HepG2 (cell line): Measurements from ENCODE around the gene ESM1. TPM values are rescaled to one million over a fixed set of nuclear protein-coding genes. Genes with fewer than 3 reads are reported as not detected.

Experiments used
- ATAC-seq: fragments of 200-7000 bp; cut with Tn5 transposase; 3 replicates; pipeline ENCODE4 v1.9.1; 2020; ENCODE audit warnings: mild to moderate bottlenecking, moderate library complexity
- BruUV-seq: library from RNA; stranded (reverse); fragments of 400-500 nt; replicated peaks from 2 replicates; lab custom pipeline; 2021; lab: Mats Ljungman, UMichigan
- CTCF ChIA-PET: fragments of 300-600 bp; formaldehyde crosslinking; extraction: SDS; loops from one replicate; lab custom pipeline; 2021; ENCODE audit warnings: low total read pairs, inconsistent platforms, low intra/inter-chr PET ratio; lab: Yijun Ruan, JAX
- POLR2A ChIA-PET: fragments of 350-600 bp; sonication (Branson Sonifier 250); formaldehyde crosslinking; loops from one replicate; lab custom pipeline; 2020; ENCODE audit warnings: antibody characterized with exemption, inconsistent platforms; lab: Yijun Ruan, JAX
- DNase-seq: peaks from one replicate; pipeline ENCODE4 v3.0.0-alpha.2; 2015; ENCODE audit warnings: low spot score
- FAIRE-seq: peaks from 3 replicates; lab custom pipeline; 2011; peaks lifted over from hg19 to GRCh38; lab: Jason Lieb, UNC
- H2AFZ ChIP-seq: one replicate; pipeline ENCODE4 v1.6.1; 2011; ENCODE audit warnings: low read length, inconsistent platforms
- H3K27ac ChIP-seq: fragments of 300-600 bp; 3 replicates; pipeline ENCODE4 v1.8.0; 2011; ENCODE audit warnings: mixed run types, mild to moderate bottlenecking, mixed read lengths, low read length, inconsistent platforms; ENCODE audit not compliant: insufficient read depth; ENCODE audit errors: extremely low read length
- H3K27me3 ChIP-seq, 2 experiments: fragments of 200-600 bp in 1 of 2; 2 replicates in 1 of 2; 3 replicates in 1 of 2; pipeline versions ENCODE4 v1.6.0 to v1.8.0; 2011; ENCODE audit warnings: low read length in 2 of 2, mild to moderate bottlenecking in 2 of 2, moderate library complexity in 2 of 2, inconsistent platforms in 1 of 2; ENCODE audit not compliant: insufficient read depth in 2 of 2, control insufficient read depth in 1 of 2
- H3K36me3 ChIP-seq, 2 experiments: fragments of 200-600 bp in 1 of 2; replicated peaks in 1 of 2; 2 replicates in 1 of 2; 3 replicates in 1 of 2; pipeline versions ENCODE4 v1.5.1 to v1.8.0; 2011; ENCODE audit warnings: low read length in 2 of 2, inconsistent platforms in 1 of 2; ENCODE audit not compliant: insufficient read depth in 2 of 2, control insufficient read depth in 1 of 2
- H3K4me1 ChIP-seq: 2 replicates; pipeline ENCODE4 v1.5.1; 2012; ENCODE audit warnings: low read length, inconsistent platforms; ENCODE audit not compliant: insufficient read depth
- H3K4me2 ChIP-seq: 2 replicates; pipeline ENCODE4 v1.6.0; 2011; ENCODE audit warnings: low read depth, low read length, inconsistent platforms
- H3K4me3 ChIP-seq, 3 experiments: fragments of 200-600 bp in 1 of 3; sonication (generic), shearing (Covaris generic) in 1 of 3; replicated peaks in 1 of 3; 2 replicates each; pipeline ENCODE4 v1.5.1; 2011 to 2016; ENCODE audit warnings: low read length in 3 of 3, inconsistent platforms in 2 of 3, low read depth in 2 of 3, mild to moderate bottlenecking in 2 of 3, control low read depth in 1 of 3, mixed read lengths in 1 of 3; ENCODE audit not compliant: insufficient read depth in 1 of 3
- H3K79me2 ChIP-seq: one replicate; pipeline ENCODE4 v1.6.1; 2011; ENCODE audit warnings: low read length, inconsistent platforms; ENCODE audit not compliant: insufficient read depth
- H3K9ac ChIP-seq: 2 replicates; pipeline ENCODE4 v1.6.0; 2011; ENCODE audit warnings: mild to moderate bottlenecking, low read depth, low read length, inconsistent platforms; ENCODE audit not compliant: insufficient read depth
- H3K9me3 ChIP-seq: 2 replicates; pipeline ENCODE4 v1.5.1; 2012; ENCODE audit warnings: mild to moderate bottlenecking, low read length
- H4K20me1 ChIP-seq: 2 replicates; pipeline ENCODE4 v1.6.0; 2011; ENCODE audit warnings: inconsistent platforms, mild to moderate bottlenecking, low read length, moderate library complexity; ENCODE audit not compliant: insufficient read depth
- CBX5 ChIP-seq: sonication (generic); formaldehyde crosslinking; IDR thresholded peaks from 2 replicates; pipeline ENCODE4 v1.4.0; 2020; ENCODE audit warnings: missing genetic modification reagents, borderline replicate concordance
- JARID2 ChIP-seq: sonication (generic); formaldehyde crosslinking; IDR thresholded peaks from 2 replicates; pipeline ENCODE4 v1.8.1; 2023; ENCODE audit warnings: missing genetic modification reagents, inconsistent platforms; ENCODE audit not compliant: insufficient replicate concordance
- NFE2L1 ChIP-seq: sonication (generic); formaldehyde crosslinking; IDR thresholded peaks from 2 replicates; pipeline ENCODE4 v1.4.0; 2020; ENCODE audit warnings: missing genetic modification reagents, mild to moderate bottlenecking, borderline replicate concordance
- PAWR ChIP-seq: sonication (generic); formaldehyde crosslinking; IDR thresholded peaks from 2 replicates; pipeline ENCODE4 v1.4.0; 2020; ENCODE audit warnings: missing genetic modification reagents, mild to moderate bottlenecking, borderline replicate concordance
- PHF21A ChIP-seq: sonication (generic); formaldehyde crosslinking; IDR thresholded peaks from 2 replicates; pipeline ENCODE4 v1.5.0; 2020; ENCODE audit warnings: mild to moderate bottlenecking, missing genetic modification reagents
- SAFB2 ChIP-seq: sonication (generic); formaldehyde crosslinking; IDR thresholded peaks from 2 replicates; pipeline ENCODE4 v1.5.1; 2020; ENCODE audit warnings: missing genetic modification reagents, low read depth, mild to moderate bottlenecking, borderline replicate concordance
- SIN3B ChIP-seq: fragments of 150-350 bp; IDR thresholded peaks from 2 replicates; pipeline ENCODE4 v1.6.1; 2014; ENCODE audit warnings: low read length
- SIX4 ChIP-seq: sonication (generic); formaldehyde crosslinking; IDR thresholded peaks from 2 replicates; pipeline ENCODE4 v1.4.0; 2020; ENCODE audit warnings: missing genetic modification reagents
- whole genome bisulfite sequencing: methylation state at CpG from one replicate; pipeline ENCODE4 v1.1.6; 2017; ENCODE audit warnings: low lambda C conversion rate; 5-methylcytosine and 5-hydroxymethylcytosine counted together
- in situ Hi-C: cut with HindIII; loops from 2 replicates; pipeline ENCODE4 v1.10.0; 2017; ENCODE audit warnings: low pct_unique_long_range_greater_than_20kb; ENCODE audit not compliant: extremely low pct_ligation_motif_present
- intact Hi-C: fragments of 100-400 bp; cut with micrococcal nuclease; formaldehyde crosslinking; loops from one replicate; pipeline ENCODE4 v1.10.0; 2022; ENCODE audit not compliant: unreplicated experiment
- polyA plus RNA-seq, 8 experiments: library from polyadenylated mRNA; depleted of rRNA in 3 of 8; stranded (reverse) in 7 of 8; unstranded in 1 of 8; fragments of >200 nt; fragmentation: Illumina TruSeq in 4 of 8; extraction: Trizol in 4 of 8; gene quantifications; 2 replicates each; pipeline versions ENCODE4 v1.2.1 to v1.2.3, GENCODE V29; 2011 to 2016; ENCODE audit warnings: low read depth in 4 of 8, missing spikeins in 1 of 8, mixed read lengths in 1 of 8; ENCODE audit not compliant: insufficient read depth in 1 of 8
- total RNA-seq, 5 experiments: library from RNA; depleted of rRNA; stranded (reverse); fragments of >200 nt; fragmentation: Illumina TruSeq; extraction: Trizol; gene quantifications; 2 replicates each; pipeline ENCODE4 v1.2.3, GENCODE V29; 2016; ENCODE audit warnings: low read depth in 1 of 5
- TF ChIP-seq, protein P1 (sequence below): sonication (generic); formaldehyde crosslinking; IDR thresholded peaks from 2 replicates; pipeline ENCODE4 v1.4.0; 2020; ENCODE audit warnings: missing genetic modification reagents, borderline replicate concordance
- TF ChIP-seq, protein P2 (sequence below): IDR thresholded peaks from 2 replicates; pipeline ENCODE4 v1.6.1; 2016; ENCODE audit warnings: missing compliant biosample characterization, missing genetic modification reagents, borderline replicate concordance
- TF ChIP-seq, protein P3 (sequence below): sonication (generic); formaldehyde crosslinking; conservative IDR thresholded peaks from 2 replicates; pipeline ENCODE4 v1.8.0; 2022; ENCODE audit warnings: mild to moderate bottlenecking, moderate library complexity, missing genetic modification reagents
- TF ChIP-seq, protein P4 (sequence below): sonication (generic); formaldehyde crosslinking; conservative IDR thresholded peaks from 2 replicates; pipeline ENCODE4 v1.4.0; 2020; ENCODE audit warnings: mild to moderate bottlenecking, missing genetic modification reagents, moderate library complexity

ESM1 gene
- total and polyA plus RNA-seq, 2 of the 13 experiments (the other 11 are each of a cell fraction or from before 2014, with no cell fraction given): not detected

DNA sequence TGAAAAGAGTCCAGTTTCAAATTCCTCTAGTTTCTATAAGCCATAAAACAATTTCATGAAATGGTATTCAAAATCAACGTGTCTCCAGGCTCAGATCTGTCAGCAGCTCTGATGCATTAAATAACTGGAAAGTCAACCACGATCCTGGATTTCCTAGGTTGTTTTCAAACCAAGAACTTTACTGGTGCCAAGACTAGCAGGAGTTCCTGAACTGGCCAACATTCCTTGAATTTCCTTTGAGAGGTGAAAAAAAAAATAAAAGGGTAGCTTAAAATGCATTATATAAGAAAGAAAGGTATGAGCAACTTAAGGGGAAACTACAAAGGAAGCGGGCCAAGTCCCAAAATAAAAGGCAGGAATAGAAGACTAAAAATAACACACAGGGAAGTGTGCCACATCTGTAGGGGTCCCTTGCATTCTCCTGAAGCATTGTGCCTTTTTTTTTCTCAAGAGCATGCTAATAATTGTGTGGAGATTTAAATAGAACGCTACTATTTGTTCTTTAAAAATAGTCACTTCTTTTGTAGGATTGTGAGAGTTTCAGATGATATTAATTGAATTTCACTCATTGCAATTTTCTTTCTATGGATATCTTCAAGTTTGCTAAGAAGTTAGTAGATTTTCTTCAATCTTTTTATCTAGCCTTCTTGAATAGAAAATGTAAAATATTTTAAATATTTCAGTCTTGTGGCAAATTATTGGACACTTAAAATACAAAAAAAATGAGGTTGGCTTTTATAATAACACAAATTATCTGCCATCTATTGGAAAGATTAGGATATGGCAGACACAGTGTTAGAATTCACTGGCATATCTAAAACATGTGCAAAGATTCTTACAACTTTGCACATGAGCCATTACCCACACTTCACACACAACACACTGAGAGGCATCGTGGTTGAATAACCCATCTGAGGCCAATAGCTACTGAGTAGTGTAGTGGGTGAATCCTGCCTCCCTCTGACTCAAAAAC is 15.3 kb downstream of the ESM1 start:
- ChIA-PET CTCF (no interaction called here), POLR2A (no interaction called here)
- Histone ChIP-seq H3K79me2 (no peaks in the 10 kb centered on the region), H3K9me3 (no peaks in the 10 kb centered on the region), H3K4me3 (no peak overlapping the region), H3K4me1 (no peaks in the 10 kb centered on the region), H4K20me1 (no peaks in the 10 kb centered on the region), H3K27me3 (no peaks in the 10 kb centered on the region; a peak in 1 of 5 replicates), H3K36me3 (no peaks in the 10 kb centered on the region), H3K9ac (no peak overlapping the region), H3K4me2 (no peak overlapping the region), H2AFZ (no peak overlapping the region), H3K27ac (no peak overlapping the region)
- intact Hi-C loops: no loop called here
- DNase-seq (no peak), FAIRE-seq (no peak), ATAC-seq (no peak)
- 11% methylated on average over 5 of the region's 5 CpGs for WGBS
- in situ Hi-C loops: no loop called here
- BruUV-seq: no TSS peak
- no peak for TF ChIP-seq SIN3B
- TF ChIP-seq, protein P1, sequence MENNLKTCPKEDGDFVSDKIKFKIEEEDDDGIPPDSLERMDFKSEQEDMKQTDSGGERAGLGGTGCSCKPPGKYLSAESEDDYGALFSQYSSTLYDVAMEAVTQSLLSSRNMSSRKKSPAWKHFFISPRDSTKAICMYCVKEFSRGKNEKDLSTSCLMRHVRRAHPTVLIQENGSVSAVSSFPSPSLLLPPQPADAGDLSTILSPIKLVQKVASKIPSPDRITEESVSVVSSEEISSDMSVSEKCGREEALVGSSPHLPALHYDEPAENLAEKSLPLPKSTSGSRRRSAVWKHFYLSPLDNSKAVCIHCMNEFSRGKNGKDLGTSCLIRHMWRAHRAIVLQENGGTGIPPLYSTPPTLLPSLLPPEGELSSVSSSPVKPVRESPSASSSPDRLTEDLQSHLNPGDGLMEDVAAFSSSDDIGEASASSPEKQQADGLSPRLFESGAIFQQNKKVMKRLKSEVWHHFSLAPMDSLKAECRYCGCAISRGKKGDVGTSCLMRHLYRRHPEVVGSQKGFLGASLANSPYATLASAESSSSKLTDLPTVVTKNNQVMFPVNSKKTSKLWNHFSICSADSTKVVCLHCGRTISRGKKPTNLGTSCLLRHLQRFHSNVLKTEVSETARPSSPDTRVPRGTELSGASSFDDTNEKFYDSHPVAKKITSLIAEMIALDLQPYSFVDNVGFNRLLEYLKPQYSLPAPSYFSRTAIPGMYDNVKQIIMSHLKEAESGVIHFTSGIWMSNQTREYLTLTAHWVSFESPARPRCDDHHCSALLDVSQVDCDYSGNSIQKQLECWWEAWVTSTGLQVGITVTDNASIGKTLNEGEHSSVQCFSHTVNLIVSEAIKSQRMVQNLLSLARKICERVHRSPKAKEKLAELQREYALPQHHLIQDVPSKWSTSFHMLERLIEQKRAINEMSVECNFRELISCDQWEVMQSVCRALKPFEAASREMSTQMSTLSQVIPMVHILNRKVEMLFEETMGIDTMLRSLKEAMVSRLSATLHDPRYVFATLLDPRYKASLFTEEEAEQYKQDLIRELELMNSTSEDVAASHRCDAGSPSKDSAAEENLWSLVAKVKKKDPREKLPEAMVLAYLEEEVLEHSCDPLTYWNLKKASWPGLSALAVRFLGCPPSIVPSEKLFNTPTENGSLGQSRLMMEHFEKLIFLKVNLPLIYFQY (CRISPR knock-in tag): no peak
- no peak for TF ChIP-seq JARID2 (CRISPR knock-in tag)
- TF ChIP-seq PAWR (CRISPR knock-in tag): no peak
- no peak for TF ChIP-seq SAFB2 (CRISPR knock-in tag)
- TF ChIP-seq, protein P2, sequence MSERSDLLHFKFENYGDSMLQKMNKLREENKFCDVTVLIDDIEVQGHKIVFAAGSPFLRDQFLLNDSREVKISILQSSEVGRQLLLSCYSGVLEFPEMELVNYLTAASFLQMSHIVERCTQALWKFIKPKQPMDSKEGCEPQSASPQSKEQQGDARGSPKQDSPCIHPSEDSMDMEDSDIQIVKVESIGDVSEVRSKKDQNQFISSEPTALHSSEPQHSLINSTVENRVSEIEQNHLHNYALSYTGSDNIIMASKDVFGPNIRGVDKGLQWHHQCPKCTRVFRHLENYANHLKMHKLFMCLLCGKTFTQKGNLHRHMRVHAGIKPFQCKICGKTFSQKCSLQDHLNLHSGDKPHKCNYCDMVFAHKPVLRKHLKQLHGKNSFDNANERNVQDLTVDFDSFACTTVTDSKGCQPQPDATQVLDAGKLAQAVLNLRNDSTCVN (CRISPR knock-in tag): no peak
- TF ChIP-seq PHF21A (CRISPR knock-in tag): no peak
- TF ChIP-seq, protein P3, sequence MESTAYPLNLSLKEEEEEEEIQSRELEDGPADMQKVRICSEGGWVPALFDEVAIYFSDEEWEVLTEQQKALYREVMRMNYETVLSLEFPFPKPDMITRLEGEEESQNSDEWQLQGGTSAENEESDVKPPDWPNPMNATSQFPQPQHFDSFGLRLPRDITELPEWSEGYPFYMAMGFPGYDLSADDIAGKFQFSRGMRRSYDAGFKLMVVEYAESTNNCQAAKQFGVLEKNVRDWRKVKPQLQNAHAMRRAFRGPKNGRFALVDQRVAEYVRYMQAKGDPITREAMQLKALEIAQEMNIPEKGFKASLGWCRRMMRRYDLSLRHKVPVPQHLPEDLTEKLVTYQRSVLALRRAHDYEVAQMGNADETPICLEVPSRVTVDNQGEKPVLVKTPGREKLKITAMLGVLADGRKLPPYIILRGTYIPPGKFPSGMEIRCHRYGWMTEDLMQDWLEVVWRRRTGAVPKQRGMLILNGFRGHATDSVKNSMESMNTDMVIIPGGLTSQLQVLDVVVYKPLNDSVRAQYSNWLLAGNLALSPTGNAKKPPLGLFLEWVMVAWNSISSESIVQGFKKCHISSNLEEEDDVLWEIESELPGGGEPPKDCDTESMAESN (CRISPR knock-in tag): no peak
- TF ChIP-seq CBX5 (CRISPR knock-in tag): no peak
- TF ChIP-seq NFE2L1 (CRISPR knock-in tag): no peak
- TF ChIP-seq SIX4 (CRISPR knock-in tag): no peak
- TF ChIP-seq, protein P4, sequence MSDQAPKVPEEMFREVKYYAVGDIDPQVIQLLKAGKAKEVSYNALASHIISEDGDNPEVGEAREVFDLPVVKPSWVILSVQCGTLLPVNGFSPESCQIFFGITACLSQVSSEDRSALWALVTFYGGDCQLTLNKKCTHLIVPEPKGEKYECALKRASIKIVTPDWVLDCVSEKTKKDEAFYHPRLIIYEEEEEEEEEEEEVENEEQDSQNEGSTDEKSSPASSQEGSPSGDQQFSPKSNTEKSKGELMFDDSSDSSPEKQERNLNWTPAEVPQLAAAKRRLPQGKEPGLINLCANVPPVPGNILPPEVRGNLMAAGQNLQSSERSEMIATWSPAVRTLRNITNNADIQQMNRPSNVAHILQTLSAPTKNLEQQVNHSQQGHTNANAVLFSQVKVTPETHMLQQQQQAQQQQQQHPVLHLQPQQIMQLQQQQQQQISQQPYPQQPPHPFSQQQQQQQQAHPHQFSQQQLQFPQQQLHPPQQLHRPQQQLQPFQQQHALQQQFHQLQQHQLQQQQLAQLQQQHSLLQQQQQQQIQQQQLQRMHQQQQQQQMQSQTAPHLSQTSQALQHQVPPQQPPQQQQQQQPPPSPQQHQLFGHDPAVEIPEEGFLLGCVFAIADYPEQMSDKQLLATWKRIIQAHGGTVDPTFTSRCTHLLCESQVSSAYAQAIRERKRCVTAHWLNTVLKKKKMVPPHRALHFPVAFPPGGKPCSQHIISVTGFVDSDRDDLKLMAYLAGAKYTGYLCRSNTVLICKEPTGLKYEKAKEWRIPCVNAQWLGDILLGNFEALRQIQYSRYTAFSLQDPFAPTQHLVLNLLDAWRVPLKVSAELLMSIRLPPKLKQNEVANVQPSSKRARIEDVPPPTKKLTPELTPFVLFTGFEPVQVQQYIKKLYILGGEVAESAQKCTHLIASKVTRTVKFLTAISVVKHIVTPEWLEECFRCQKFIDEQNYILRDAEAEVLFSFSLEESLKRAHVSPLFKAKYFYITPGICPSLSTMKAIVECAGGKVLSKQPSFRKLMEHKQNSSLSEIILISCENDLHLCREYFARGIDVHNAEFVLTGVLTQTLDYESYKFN (CRISPR knock-in tag): no peak
